OCI-LY1 (cell line): ENCODE results near the gene CRK.

ENCODE experiments used
- CTCF ChIP-seq: fragments of 200-600 bp; sonication (generic), shearing (Covaris generic); IDR thresholded peaks from 2 replicates; pipeline ENCODE4 v1.5.1; 2017; ENCODE audit warnings: mild to moderate bottlenecking, antibody characterized with exemption, low read length, moderate library complexity, mixed read lengths
- EZH2 ChIP-seq: fragments of 200-600 bp; sonication (generic), shearing (Covaris generic); IDR thresholded peaks from 2 replicates; pipeline ENCODE4 v1.8.0; 2017; ENCODE audit warnings: borderline replicate concordance, mixed run types, mild to moderate bottlenecking, antibody characterized with exemption, low read length, moderate library complexity, mixed read lengths

DNA sequence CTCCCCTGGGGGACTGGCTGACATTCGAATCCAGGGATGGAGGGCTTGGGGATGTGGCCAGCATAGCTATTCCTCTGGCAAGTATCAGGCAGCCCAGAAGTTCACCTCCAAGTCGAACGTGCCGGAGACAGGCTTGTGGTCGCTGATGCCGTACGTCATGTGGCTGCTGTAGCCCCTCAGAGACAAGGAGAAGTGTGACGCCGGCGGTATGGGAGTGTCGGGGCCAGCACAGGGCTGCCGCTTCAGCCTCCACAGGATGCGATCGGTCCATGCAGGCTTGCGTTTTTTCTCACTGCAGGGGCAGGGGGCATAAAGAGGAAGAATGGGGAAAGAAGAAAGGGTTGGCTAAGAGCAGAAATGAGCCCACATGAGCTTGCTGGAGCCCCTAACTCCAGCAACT is 41.8 kb upstream of the CRK start:
- no peak for TF ChIP-seq EZH2
- no peak for TF ChIP-seq CTCF
